Measurements from ENCODE around the gene SREBF2. TPM values are rescaled to one million over a fixed set of nuclear protein-coding genes. Genes with fewer than 3 reads are reported as not detected.

The SREBF2 gene
- total and polyA plus RNA-seq, 10 of the 15 experiments (the other 5 are each of a cell fraction or from before 2014, with no cell fraction given) = 2.4 to 177 (median 78.8) TPM

GRCh38 chr22:41832553-41833368 is at the start of gene SREBF2 (continued):
- no peak for TF ChIP-seq BMI1 (IDR thresholded peaks at IDR 0.05; ENCODE audit: borderline replicate concordance)
- no peak for TF ChIP-seq SUPT20H (IDR thresholded peaks at IDR 0.05; ENCODE audit: borderline replicate concordance, control insufficient read depth, low read depth, low read length)
- peak; percentile 64 to 75 for TF ChIP-seq EP300 (IDR thresholded peaks at IDR 0.05; ENCODE audit: borderline replicate concordance in 1 of 2, control insufficient read depth in 1 of 2, low read depth in 2 of 2, low read length in 2 of 2)
- no peak for TF ChIP-seq EZH2 (IDR thresholded peaks at IDR 0.05; ENCODE audit: borderline replicate concordance, control insufficient read depth, low read depth, low read length)
- TF ChIP-seq EGR1 (IDR thresholded peaks at IDR 0.05; ENCODE audit: borderline replicate concordance in 1 of 2, low read depth in 2 of 2, low read length in 2 of 2) = peak; percentile 56 to 82
- TF ChIP-seq LARP7 (IDR thresholded peaks at IDR 0.05) = peak; percentile 68
- TF ChIP-seq POLR2AphosphoS2 (IDR thresholded peaks at IDR 0.05; ENCODE audit: low read depth, low read length) = peak; percentile 65; the same call in 1 of the 2 replicates
- TF ChIP-seq, protein P1, sequence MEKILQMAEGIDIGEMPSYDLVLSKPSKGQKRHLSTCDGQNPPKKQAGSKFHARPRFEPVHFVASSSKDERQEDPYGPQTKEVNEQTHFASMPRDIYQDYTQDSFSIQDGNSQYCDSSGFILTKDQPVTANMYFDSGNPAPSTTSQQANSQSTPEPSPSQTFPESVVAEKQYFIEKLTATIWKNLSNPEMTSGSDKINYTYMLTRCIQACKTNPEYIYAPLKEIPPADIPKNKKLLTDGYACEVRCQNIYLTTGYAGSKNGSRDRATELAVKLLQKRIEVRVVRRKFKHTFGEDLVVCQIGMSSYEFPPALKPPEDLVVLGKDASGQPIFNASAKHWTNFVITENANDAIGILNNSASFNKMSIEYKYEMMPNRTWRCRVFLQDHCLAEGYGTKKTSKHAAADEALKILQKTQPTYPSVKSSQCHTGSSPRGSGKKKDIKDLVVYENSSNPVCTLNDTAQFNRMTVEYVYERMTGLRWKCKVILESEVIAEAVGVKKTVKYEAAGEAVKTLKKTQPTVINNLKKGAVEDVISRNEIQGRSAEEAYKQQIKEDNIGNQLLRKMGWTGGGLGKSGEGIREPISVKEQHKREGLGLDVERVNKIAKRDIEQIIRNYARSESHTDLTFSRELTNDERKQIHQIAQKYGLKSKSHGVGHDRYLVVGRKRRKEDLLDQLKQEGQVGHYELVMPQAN (conservative IDR thresholded peaks at IDR 0.05) = no peak; the same call in none of the 2 replicates
- TF ChIP-seq, protein P2, sequence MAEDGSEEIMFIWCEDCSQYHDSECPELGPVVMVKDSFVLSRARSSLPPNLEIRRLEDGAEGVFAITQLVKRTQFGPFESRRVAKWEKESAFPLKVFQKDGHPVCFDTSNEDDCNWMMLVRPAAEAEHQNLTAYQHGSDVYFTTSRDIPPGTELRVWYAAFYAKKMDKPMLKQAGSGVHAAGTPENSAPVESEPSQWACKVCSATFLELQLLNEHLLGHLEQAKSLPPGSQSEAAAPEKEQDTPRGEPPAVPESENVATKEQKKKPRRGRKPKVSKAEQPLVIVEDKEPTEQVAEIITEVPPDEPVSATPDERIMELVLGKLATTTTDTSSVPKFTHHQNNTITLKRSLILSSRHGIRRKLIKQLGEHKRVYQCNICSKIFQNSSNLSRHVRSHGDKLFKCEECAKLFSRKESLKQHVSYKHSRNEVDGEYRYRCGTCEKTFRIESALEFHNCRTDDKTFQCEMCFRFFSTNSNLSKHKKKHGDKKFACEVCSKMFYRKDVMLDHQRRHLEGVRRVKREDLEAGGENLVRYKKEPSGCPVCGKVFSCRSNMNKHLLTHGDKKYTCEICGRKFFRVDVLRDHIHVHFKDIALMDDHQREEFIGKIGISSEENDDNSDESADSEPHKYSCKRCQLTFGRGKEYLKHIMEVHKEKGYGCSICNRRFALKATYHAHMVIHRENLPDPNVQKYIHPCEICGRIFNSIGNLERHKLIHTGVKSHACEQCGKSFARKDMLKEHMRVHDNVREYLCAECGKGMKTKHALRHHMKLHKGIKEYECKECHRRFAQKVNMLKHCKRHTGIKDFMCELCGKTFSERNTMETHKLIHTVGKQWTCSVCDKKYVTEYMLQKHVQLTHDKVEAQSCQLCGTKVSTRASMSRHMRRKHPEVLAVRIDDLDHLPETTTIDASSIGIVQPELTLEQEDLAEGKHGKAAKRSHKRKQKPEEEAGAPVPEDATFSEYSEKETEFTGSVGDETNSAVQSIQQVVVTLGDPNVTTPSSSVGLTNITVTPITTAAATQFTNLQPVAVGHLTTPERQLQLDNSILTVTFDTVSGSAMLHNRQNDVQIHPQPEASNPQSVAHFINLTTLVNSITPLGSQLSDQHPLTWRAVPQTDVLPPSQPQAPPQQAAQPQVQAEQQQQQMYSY (CRISPR knock-in tag; IDR thresholded peaks at IDR 0.05) = peak; percentile 77
- TF ChIP-seq TAF1 (IDR thresholded peaks at IDR 0.05; ENCODE audit: borderline replicate concordance, low read depth, low read length) = peak; percentile 92; the same call in 1 of the 2 replicates
- peak in 1 of 2 experiments; percentile 65; a peak in 2 of 4 replicates for TF ChIP-seq BHLHE40 (IDR thresholded peaks at IDR 0.05; ENCODE audit: borderline replicate concordance in 1 of 2, low read depth in 2 of 2, low read length in 1 of 2)
- peak; percentile 72; the same call in 1 of the 2 replicates for TF ChIP-seq RFX5 (IDR thresholded peaks at IDR 0.05; ENCODE audit: low read depth, low read length)
- TF ChIP-seq, protein P3, sequence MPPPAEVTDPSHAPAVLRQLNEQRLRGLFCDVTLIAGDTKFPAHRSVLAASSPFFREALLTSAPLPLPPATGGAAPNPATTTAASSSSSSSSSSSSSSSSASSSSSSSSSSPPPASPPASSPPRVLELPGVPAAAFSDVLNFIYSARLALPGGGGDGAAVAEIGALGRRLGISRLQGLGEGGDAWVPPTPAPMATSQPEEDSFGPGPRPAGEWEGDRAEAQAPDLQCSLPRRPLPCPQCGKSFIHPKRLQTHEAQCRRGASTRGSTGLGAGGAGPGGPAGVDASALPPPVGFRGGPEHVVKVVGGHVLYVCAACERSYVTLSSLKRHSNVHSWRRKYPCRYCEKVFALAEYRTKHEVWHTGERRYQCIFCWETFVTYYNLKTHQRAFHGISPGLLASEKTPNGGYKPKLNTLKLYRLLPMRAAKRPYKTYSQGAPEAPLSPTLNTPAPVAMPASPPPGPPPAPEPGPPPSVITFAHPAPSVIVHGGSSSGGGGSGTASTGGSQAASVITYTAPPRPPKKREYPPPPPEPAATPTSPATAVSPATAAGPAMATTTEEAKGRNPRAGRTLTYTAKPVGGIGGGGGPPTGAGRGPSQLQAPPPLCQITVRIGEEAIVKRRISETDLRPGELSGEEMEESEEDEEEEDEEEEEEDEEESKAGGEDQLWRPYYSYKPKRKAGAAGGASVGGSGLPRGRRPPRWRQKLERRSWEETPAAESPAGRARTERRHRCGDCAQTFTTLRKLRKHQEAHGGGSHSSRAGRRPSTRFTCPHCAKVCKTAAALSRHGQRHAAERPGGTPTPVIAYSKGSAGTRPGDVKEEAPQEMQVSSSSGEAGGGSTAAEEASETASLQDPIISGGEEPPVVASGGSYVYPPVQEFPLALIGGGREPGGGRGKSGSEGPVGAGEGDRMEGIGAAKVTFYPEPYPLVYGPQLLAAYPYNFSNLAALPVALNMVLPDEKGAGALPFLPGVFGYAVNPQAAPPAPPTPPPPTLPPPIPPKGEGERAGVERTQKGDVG (CRISPR knock-in tag; IDR thresholded peaks at IDR 0.05) = peak; percentile 69; the same call in 1 of the 2 replicates
- peak; percentile 93 for TF ChIP-seq SREBF2 (IDR thresholded peaks at IDR 0.05; ENCODE audit: low read length)
- no peak for TF ChIP-seq ASH2L (IDR thresholded peaks at IDR 0.05; ENCODE audit: borderline replicate concordance, low read depth)
